ENCODE measurements around the gene COA8. TPM values are rescaled to one million over a fixed set of nuclear protein-coding genes. Genes with fewer than 3 reads are reported as not detected.

The COA8 gene
- total and polyA plus RNA-seq, 10 of the 15 experiments (the other 5 are each of a cell fraction or from before 2014, with no cell fraction given), result 6.1 to 69.5 (median 25.8) TPM

DNA sequence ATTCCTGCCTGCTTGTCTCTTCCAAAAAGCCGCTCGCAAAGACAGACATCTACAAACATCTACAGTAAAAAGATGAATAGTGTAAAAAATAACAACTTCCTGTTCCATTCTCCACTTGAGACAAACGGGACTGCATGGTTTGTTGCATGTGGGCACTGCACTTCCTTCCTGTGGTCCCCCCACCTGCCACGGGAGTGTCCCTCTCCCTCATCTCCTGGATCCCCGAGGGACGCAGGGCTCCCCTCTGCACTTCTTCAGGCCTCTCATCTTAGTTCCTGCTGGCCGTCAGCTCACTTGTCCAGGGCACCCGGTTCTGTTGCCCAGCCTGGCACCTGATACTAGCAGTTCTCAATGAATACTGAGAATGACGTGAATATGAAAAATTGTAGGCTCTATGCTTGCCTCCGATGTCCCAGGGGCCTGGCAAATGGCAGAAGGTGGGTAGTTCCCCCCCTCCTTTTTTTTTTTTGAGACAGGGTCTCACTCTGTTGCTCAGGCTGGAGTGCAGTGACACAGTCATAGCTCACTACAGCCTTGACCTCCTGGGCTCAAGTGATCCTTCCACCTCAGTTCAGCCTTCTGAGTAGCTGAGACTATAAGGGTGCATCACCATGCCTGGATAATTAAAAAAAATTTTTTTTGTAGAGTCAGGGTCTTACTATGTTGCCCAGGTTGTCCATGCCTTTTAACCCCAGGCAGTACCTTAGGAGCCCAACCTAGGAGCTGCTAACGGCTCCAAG, 62.8 kb downstream of the COA8 start (continued):
- TF ChIP-seq, protein P1, sequence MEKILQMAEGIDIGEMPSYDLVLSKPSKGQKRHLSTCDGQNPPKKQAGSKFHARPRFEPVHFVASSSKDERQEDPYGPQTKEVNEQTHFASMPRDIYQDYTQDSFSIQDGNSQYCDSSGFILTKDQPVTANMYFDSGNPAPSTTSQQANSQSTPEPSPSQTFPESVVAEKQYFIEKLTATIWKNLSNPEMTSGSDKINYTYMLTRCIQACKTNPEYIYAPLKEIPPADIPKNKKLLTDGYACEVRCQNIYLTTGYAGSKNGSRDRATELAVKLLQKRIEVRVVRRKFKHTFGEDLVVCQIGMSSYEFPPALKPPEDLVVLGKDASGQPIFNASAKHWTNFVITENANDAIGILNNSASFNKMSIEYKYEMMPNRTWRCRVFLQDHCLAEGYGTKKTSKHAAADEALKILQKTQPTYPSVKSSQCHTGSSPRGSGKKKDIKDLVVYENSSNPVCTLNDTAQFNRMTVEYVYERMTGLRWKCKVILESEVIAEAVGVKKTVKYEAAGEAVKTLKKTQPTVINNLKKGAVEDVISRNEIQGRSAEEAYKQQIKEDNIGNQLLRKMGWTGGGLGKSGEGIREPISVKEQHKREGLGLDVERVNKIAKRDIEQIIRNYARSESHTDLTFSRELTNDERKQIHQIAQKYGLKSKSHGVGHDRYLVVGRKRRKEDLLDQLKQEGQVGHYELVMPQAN (conservative IDR thresholded peaks at IDR 0.05), result no peak
- TF ChIP-seq, protein P2, sequence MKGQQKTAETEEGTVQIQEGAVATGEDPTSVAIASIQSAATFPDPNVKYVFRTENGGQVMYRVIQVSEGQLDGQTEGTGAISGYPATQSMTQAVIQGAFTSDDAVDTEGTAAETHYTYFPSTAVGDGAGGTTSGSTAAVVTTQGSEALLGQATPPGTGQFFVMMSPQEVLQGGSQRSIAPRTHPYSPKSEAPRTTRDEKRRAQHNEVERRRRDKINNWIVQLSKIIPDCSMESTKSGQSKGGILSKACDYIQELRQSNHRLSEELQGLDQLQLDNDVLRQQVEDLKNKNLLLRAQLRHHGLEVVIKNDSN (IDR thresholded peaks at IDR 0.05; ENCODE audit: borderline replicate concordance, extremely low read length, insufficient read depth, low read depth, low read length), result no peak
- no peak for TF ChIP-seq MEF2A (IDR thresholded peaks at IDR 0.05; ENCODE audit: insufficient read depth, low read depth, low read length)

DNA sequence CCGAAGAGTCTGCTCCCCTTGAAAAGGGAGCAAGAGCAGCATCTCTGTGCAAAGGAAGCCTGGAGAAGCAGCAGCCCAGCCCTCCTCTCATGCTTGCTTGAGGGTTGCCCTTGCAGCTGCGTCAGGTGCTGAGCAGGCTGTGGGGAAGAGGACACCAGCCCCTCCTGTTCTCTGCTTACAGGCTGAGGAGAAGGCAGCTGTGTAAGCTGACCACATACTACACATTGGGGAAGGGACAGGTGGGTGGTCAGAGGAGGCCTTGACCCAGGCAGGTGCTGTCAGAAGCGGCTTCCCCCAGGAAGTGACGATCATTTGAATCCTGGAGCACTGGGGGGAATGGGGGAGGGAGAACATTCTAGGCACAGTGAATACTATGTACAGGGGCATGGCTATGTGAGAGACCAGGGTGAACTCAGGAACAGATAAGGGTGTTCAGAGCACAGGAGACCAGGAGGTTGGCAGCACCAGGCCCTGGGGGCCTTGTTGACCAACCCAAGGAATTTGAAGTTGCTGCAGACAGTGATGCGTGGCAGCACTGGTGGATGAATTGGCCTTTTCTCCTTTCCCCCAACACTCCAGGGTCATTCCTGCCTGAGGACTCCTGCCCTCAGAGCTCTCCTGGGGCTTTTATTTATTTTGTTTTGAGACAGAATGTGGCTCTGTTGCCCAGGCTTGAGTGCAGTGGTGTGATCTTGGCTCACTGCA, 63.5 kb downstream of the COA8 start:
- Histone ChIP-seq H3K4me2 (ENCODE audit: control insufficient read depth, insufficient read depth) (no peak overlapping the region), H2AFZ (ENCODE audit: control insufficient read depth, low read depth, low read length) (peak overlapping the region; percentile 19), H3K4me3 (no peak overlapping the region), H4K20me1 (ENCODE audit: control insufficient read depth, insufficient read depth) (peaks cover 4% of the 10 kb centered on the region; the same call in 1 of the 2 replicates), H3K27me3 (replicated peaks in 1 of 2; ENCODE audit: control insufficient read depth in 2 of 2, insufficient read depth in 2 of 2, low read length in 1 of 2) (no peaks in the 10 kb centered on the region), H3K9me3 (replicated peaks; ENCODE audit: control insufficient read depth, insufficient read depth, low read length) (no peaks in the 10 kb centered on the region), H3K9ac (ENCODE audit: control insufficient read depth, insufficient read depth, low read length) (no peak overlapping the region), H3K79me2 (ENCODE audit: control insufficient read depth, insufficient read depth, low read length) (peaks cover 24% of the 10 kb centered on the region), H3K4me1 (ENCODE audit: control insufficient read depth, insufficient read depth, low read length) (peaks cover 38% of the 10 kb centered on the region), H3K27ac (ENCODE audit: control insufficient read depth, insufficient read depth) (no peak overlapping the region), H3K36me3 (ENCODE audit: control insufficient read depth in 2 of 2, insufficient read depth in 2 of 2, low read length in 1 of 2) (no peaks in the 10 kb centered on the region)
- RAD21 ChIA-PET (ENCODE audit: unreplicated experiment), result no interaction called here
- no TSS peak for BruUV-seq (replicated peaks)
- TF ChIP-seq SIX5 (IDR thresholded peaks at IDR 0.05; ENCODE audit: low read depth, low read length, severe bottlenecking), result no peak
- TF ChIP-seq, protein P1 (conservative IDR thresholded peaks at IDR 0.05), result no peak
- peak; percentile 45; the same call in 1 of the 2 replicates for TF ChIP-seq CREM (IDR thresholded peaks at IDR 0.05; ENCODE audit: low read depth)
- TF ChIP-seq, protein P3, sequence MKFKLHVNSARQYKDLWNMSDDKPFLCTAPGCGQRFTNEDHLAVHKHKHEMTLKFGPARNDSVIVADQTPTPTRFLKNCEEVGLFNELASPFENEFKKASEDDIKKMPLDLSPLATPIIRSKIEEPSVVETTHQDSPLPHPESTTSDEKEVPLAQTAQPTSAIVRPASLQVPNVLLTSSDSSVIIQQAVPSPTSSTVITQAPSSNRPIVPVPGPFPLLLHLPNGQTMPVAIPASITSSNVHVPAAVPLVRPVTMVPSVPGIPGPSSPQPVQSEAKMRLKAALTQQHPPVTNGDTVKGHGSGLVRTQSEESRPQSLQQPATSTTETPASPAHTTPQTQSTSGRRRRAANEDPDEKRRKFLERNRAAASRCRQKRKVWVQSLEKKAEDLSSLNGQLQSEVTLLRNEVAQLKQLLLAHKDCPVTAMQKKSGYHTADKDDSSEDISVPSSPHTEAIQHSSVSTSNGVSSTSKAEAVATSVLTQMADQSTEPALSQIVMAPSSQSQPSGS (IDR thresholded peaks at IDR 0.05; ENCODE audit: low read length), result no peak
- peak; percentile 61; the same call in 1 of the 2 replicates for TF ChIP-seq TCF12 (IDR thresholded peaks at IDR 0.05; ENCODE audit: low read depth, low read length)
- TF ChIP-seq RUNX3 (IDR thresholded peaks at IDR 0.05; ENCODE audit: low read length), result peak; percentile 17; the same call in 1 of the 2 replicates
- ATAC-seq (no peak), FAIRE-seq (no peak), DNase-seq (ENCODE audit: low read depth, low spot score) (no peak)
- POLR2A ChIA-PET, result interaction anchor here (0.5 to 1.0 kb wide), 5 partner anchors 32 to 1801 kb away, joined by 3 to 5 read pairs (median 3); no protein-coding TSS in a partner anchor
- 76% methylated on average over 5 of the region's 5 CpGs for WGBS (ENCODE audit: insufficient coverage, insufficient replicate concordance, low lambda C conversion rate, missing lambda C conversion rate)
- SMC1A ChIA-PET (ENCODE audit: uncharacterized antibody, unreplicated experiment), result interaction anchor here (1.0 to 1.2 kb wide), 2 partner anchors 9 to 53 kb away, joined by 3 read pairs; no protein-coding TSS in a partner anchor
- intact Hi-C loops (cut with micrococcal nuclease; ENCODE audit: unreplicated experiment), result no loop called here
- in situ Hi-C loops (cut with MboI), result no loop called here
- CTCF ChIA-PET, result interaction anchor here (0.6 to 1.2 kb wide), 3 partner anchors 33 to 294 kb away, joined by 3 to 4 read pairs (median 3); no protein-coding TSS in a partner anchor
